ENCODE measurements around the gene RBM43.

Gene RBM43

GRCh38 chr2:151217343-151217742 is 44.3 kb downstream of the RBM43 start:
- DNase-seq (ENCODE audit: low spot score), result no peak

- no peak for DNase-seq (ENCODE audit: low spot score)
These were observed 54.6 kb downstream of the RBM43 start for GRCh38 chr2:151207100-151207499.

GRCh38 chr2:151206446-151206968 is 55.2 kb downstream of the RBM43 start:
- no peak for DNase-seq (ENCODE audit: low spot score)

- DNase-seq (ENCODE audit: low spot score), result no peak
These were observed 56.1 kb downstream of the RBM43 start for GRCh38 chr2:151205571-151205970.

- DNase-seq (ENCODE audit: low spot score), result no peak
These were observed 56.9 kb downstream of the RBM43 start for GRCh38 chr2:151204756-151205155.

GRCh38 chr2:151200844-151201243 is 60.8 kb downstream of the RBM43 start:
- no peak for DNase-seq (ENCODE audit: low spot score)

GRCh38 chr2:151200277-151200676 is 61.4 kb downstream of the RBM43 start:
- DNase-seq (ENCODE audit: low spot score), result no peak

GRCh38 chr2:151198645-151199044 is 63.0 kb downstream of the RBM43 start:
- peak; percentile 38 for DNase-seq (ENCODE audit: low spot score)
